GM12878 (cell line): ENCODE measurements around the gene SCUBE2. TPM values are rescaled to one million over a fixed set of nuclear protein-coding genes. Genes with fewer than 3 reads are reported as not detected.

Experiments used
- ATAC-seq: fragments of 200-7000 bp; cut with Tn5 transposase; 3 replicates; pipeline ENCODE4 v1.9.1; 2020; ENCODE audit warnings: mild to moderate bottlenecking, moderate library complexity
- BruUV-seq: library from RNA; stranded (reverse); fragments of 400-500 nt; replicated peaks from 2 replicates; lab custom pipeline; 2021; lab: Mats Ljungman, UMichigan
- CTCF ChIA-PET: fragments of 300-600 bp; sonication (Branson Sonifier 250); formaldehyde crosslinking; extraction: SDS; loops from one replicate; lab custom pipeline; 2021; ENCODE audit warnings: inconsistent platforms; lab: Yijun Ruan, JAX
- POLR2A ChIA-PET: fragments of 350-600 bp; formaldehyde crosslinking; extraction: SDS; loops from one replicate; lab custom pipeline; 2021; ENCODE audit warnings: inconsistent platforms; lab: Charles Lee
- RAD21 ChIA-PET: fragments of 300-600 bp; sonication (Branson Sonifier 250); formaldehyde crosslinking; loops from one replicate; lab custom pipeline; 2023; ENCODE audit warnings: antibody characterized with exemption; ENCODE audit not compliant: unreplicated experiment; lab: Charles Lee
- SMC1A ChIA-PET: fragments of 300-600 bp; sonication (Branson Sonifier 250); formaldehyde crosslinking; loops from one replicate; lab custom pipeline; 2023; ENCODE audit not compliant: unreplicated experiment, uncharacterized antibody; lab: Charles Lee
- DNase-seq: peaks from one replicate; pipeline ENCODE4 v3.0.0-alpha.2; 2011; ENCODE audit warnings: low read depth, low spot score
- FAIRE-seq: peaks from 3 replicates; lab custom pipeline; 2011; peaks lifted over from hg19 to GRCh38; lab: Jason Lieb, UNC
- H2AFZ ChIP-seq: 2 replicates; pipeline ENCODE4 v1.6.0; 2011; ENCODE audit warnings: low read depth, low read length, control low read depth; ENCODE audit not compliant: control insufficient read depth
- H3K27ac ChIP-seq: 2 replicates; pipeline ENCODE4 v1.5.1; 2011; ENCODE audit warnings: control low read depth; ENCODE audit not compliant: control insufficient read depth, insufficient read depth
- H3K27me3 ChIP-seq, 2 experiments: replicated peaks in 1 of 2; 2 replicates each; pipeline versions ENCODE4 v1.6.0 to v1.6.1; 2011; ENCODE audit warnings: low read length in 1 of 2; ENCODE audit not compliant: control insufficient read depth in 2 of 2, insufficient read depth in 2 of 2
- H3K36me3 ChIP-seq, 2 experiments: 2 replicates each; pipeline ENCODE4 v1.5.1; 2011; ENCODE audit warnings: low read length in 1 of 2; ENCODE audit not compliant: control insufficient read depth in 2 of 2, insufficient read depth in 2 of 2
- H3K4me1 ChIP-seq: 2 replicates; pipeline ENCODE4 v1.6.1; 2011; ENCODE audit warnings: mild to moderate bottlenecking, low read length, moderate library complexity, mixed read lengths; ENCODE audit not compliant: control insufficient read depth, insufficient read depth
- H3K4me2 ChIP-seq: 2 replicates; pipeline ENCODE4 v1.6.0; 2011; ENCODE audit warnings: control low read depth; ENCODE audit not compliant: control insufficient read depth, insufficient read depth
- H3K4me3 ChIP-seq: fragments of 200-600 bp; sonication (generic); 2 replicates; pipeline ENCODE4 v1.5.1; 2016
- H3K79me2 ChIP-seq: 2 replicates; pipeline ENCODE4 v1.6.0; 2011; ENCODE audit warnings: low read length; ENCODE audit not compliant: control insufficient read depth, insufficient read depth
- H3K9ac ChIP-seq: 2 replicates; pipeline ENCODE4 v1.8.0; 2011; ENCODE audit warnings: low read length, control low read depth, mixed read lengths; ENCODE audit not compliant: control insufficient read depth, insufficient read depth
- H3K9me3 ChIP-seq: replicated peaks from 3 replicates; pipeline ENCODE4 v1.5.1; 2011; ENCODE audit warnings: mild to moderate bottlenecking, low read length; ENCODE audit not compliant: control insufficient read depth, insufficient read depth
- H4K20me1 ChIP-seq: 2 replicates; pipeline ENCODE4 v1.6.0; 2011; ENCODE audit not compliant: control insufficient read depth, insufficient read depth
- EP300 ChIP-seq, 2 experiments: fragments of 150-350 bp in 1 of 2; IDR thresholded peaks; 2 replicates each; pipeline ENCODE4 v1.6.1; 2011 to 2012; ENCODE audit warnings: low read depth in 2 of 2, low read length in 2 of 2, borderline replicate concordance in 1 of 2, improper control_type of control experiment in 1 of 2, inconsistent platforms in 1 of 2; ENCODE audit not compliant: control insufficient read depth in 1 of 2
- MXI1 ChIP-seq: fragments of 150-350 bp; IDR thresholded peaks from 2 replicates; pipeline ENCODE4 v1.6.1; 2011; ENCODE audit warnings: low read depth, mild to moderate bottlenecking, inconsistent platforms, low read length, improper control_type of control experiment
- NR2C2 ChIP-seq: IDR thresholded peaks from 2 replicates; pipeline ENCODE4 v1.6.1; 2011; ENCODE audit warnings: borderline replicate concordance, low read depth; ENCODE audit not compliant: control insufficient read depth, insufficient read length
- POLR2A ChIP-seq: IDR thresholded peaks from 2 replicates; pipeline ENCODE4 v1.6.1; 2011; ENCODE audit warnings: low read depth, mild to moderate bottlenecking, low read length
- SPI1 ChIP-seq: IDR thresholded peaks from 2 replicates; pipeline ENCODE4 v1.6.1; 2011; ENCODE audit warnings: low read depth, mild to moderate bottlenecking, low read length, moderate library complexity, borderline replicate concordance; ENCODE audit not compliant: insufficient read depth
- SUZ12 ChIP-seq: fragments of 200-600 bp; sonication (generic); IDR thresholded peaks from one replicate; pipeline ENCODE4 v1.6.1; 2018; ENCODE audit warnings: antibody characterized with exemption, mild to moderate bottlenecking; ENCODE audit not compliant: unreplicated experiment
- TAF1 ChIP-seq: IDR thresholded peaks from 2 replicates; pipeline ENCODE4 v1.6.1; 2011; ENCODE audit warnings: mild to moderate bottlenecking, low read depth, low read length, borderline replicate concordance
- ZNF384 ChIP-seq: IDR thresholded peaks from 2 replicates; pipeline ENCODE4 v1.6.1; 2012; ENCODE audit warnings: low read depth, mild to moderate bottlenecking, low read length, improper control_type of control experiment, borderline replicate concordance
- WGBS: methylation state at CpG from one replicate; pipeline ENCODE4 v1.1.6; 2016; ENCODE audit warnings: low lambda C conversion rate; ENCODE audit not compliant: insufficient replicate concordance, insufficient coverage; ENCODE audit errors: missing lambda C conversion rate; 5-methylcytosine and 5-hydroxymethylcytosine counted together
- in situ Hi-C: fragments of 300-500 bp; cut with MboI; formaldehyde crosslinking; loops from 9 replicates; pipeline ENCODE4 v1.14.3; 2018; ENCODE audit warnings: mixed read lengths
- intact Hi-C: fragments of 100-400 bp; cut with micrococcal nuclease; formaldehyde crosslinking; loops from one replicate; pipeline ENCODE4 v1.14.2; 2022; ENCODE audit not compliant: unreplicated experiment
- polyA plus RNA-seq, 11 experiments: library from polyadenylated mRNA; depleted of rRNA in 4 of 11; unstranded in 6 of 11; stranded (reverse) in 5 of 11; fragments of >200 nt; fragmentation: Nextera tagmentation in 4 of 11; fragmentation: Illumina TruSeq in 1 of 11; extraction: Ambion mirVana in 4 of 11; extraction: Trizol in 1 of 11; gene quantifications; 1 replicate in 1 of 11; 2 replicates in 10 of 11; pipeline versions ENCODE4 v1.2.1 to v1.2.3, GENCODE V29; 2011 to 2016; ENCODE audit warnings: inconsistent platforms in 2 of 11, missing spikeins in 2 of 11, low read depth in 1 of 11
- total RNA-seq, 4 experiments: library from RNA; depleted of rRNA in 3 of 4; stranded (reverse); fragments of >200 nt in 3 of 4; fragmentation: Illumina TruSeq in 1 of 4; extraction: Trizol in 1 of 4; gene quantifications; 2 replicates each; pipeline versions ENCODE4 v1.2.1 to v1.2.3, GENCODE V29; 2013 to 2021
- TF ChIP-seq, protein P1 (sequence below), 3 experiments: IDR thresholded peaks in 2 of 3; conservative IDR thresholded peaks in 1 of 3; 2 replicates each; pipeline ENCODE4 v1.5.1; 2011; ENCODE audit warnings: low read depth in 3 of 3, low read length in 3 of 3, mild to moderate bottlenecking in 3 of 3, control low read depth in 2 of 3, moderate library complexity in 2 of 3, inconsistent platforms in 1 of 3, mixed read lengths in 1 of 3; ENCODE audit not compliant: control insufficient read depth in 2 of 3, insufficient read depth in 1 of 3; ENCODE audit errors: extremely low read depth in 1 of 3

SCUBE2 gene
- total and polyA plus RNA-seq, 10 of the 15 experiments (the other 5 are each of a cell fraction or from before 2014, with no cell fraction given) = 0.12 to 0.56 (median 0.31) TPM; not detected in 2

- no peak for ATAC-seq
- H3K9me3 ChIP-seq = no peaks in the 10 kb centered on the region
- no peak overlapping the region for H3K9ac ChIP-seq
- 40% methylated on average over 5 of the region's 5 CpGs for WGBS
- H3K4me3 ChIP-seq = no peak overlapping the region
- no peaks in the 10 kb centered on the region; the same call in none of the 2 replicates for H3K4me1 ChIP-seq
- intact Hi-C loops = loop anchor here (5.0 to 10.0 kb wide), 2 partner anchors 77 to 490 kb away; partner anchors contain the start of gene SCUBE2
- H3K79me2 ChIP-seq = no peaks in the 10 kb centered on the region
- H2AFZ ChIP-seq = no peak overlapping the region
- BruUV-seq = no TSS peak
- POLR2A ChIA-PET = no interaction called here
- CTCF ChIA-PET = interaction anchor here (1.0 to 10.2 kb wide), 8 partner anchors 12 to 489 kb away, joined by 3 to 323 read pairs (median 40); no protein-coding TSS in a partner anchor
- H3K27me3 ChIP-seq = no peaks in the 10 kb centered on the region
- H4K20me1 ChIP-seq = no peaks in the 10 kb centered on the region
- DNase-seq = no peak
- RAD21 ChIA-PET = interaction anchor here (0.9 to 5.0 kb wide), 4 partner anchors 43 to 120 kb away, joined by 3 to 106 read pairs (median 25); no protein-coding TSS in a partner anchor
- no peaks in the 10 kb centered on the region for H3K36me3 ChIP-seq
- no peak for FAIRE-seq
- TF ChIP-seq POLR2A (no peak), SPI1 (peak; percentile 59; the same call in 1 of the 2 replicates)
- TF ChIP-seq, all 136 proteins: peak for 1
- SMC1A ChIA-PET = interaction anchor here (0.6 to 4.9 kb wide), 9 partner anchors 11 to 122 kb away, joined by 3 to 95 read pairs (median 5); no protein-coding TSS in a partner anchor
- in situ Hi-C loops = loop anchor here (5.0 kb wide), 1 partner anchor 120 kb away; no protein-coding TSS in a partner anchor
- Histone ChIP-seq H3K4me2 (no peak overlapping the region), H3K27ac (no peak overlapping the region)
These were observed 73.6 kb downstream of the SCUBE2 start for GRCh38 chr11:9017773-9018172.

GRCh38 chr11:9016916-9017642 is 74.3 kb downstream of the SCUBE2 start:
- Histone ChIP-seq H4K20me1 (no peaks in the 10 kb centered on the region), H3K27me3 (no peaks in the 10 kb centered on the region), H3K4me1 (no peaks in the 10 kb centered on the region; the same call in none of the 2 replicates), H3K79me2 (no peaks in the 10 kb centered on the region), H3K4me3 (no peak overlapping the region), H3K36me3 (no peaks in the 10 kb centered on the region), H3K27ac (no peak overlapping the region), H3K4me2 (no peak overlapping the region), H3K9me3 (no peaks in the 10 kb centered on the region), H2AFZ (no peak overlapping the region), H3K9ac (no peak overlapping the region)
- DNase-seq (no peak), FAIRE-seq (no peak), ATAC-seq (no peak)
- intact Hi-C loops (loop anchor here (5.0 to 10.0 kb wide), 2 partner anchors 78 to 490 kb away; partner anchors contain the start of gene SCUBE2), in situ Hi-C loops (loop anchor here (5.0 kb wide), 1 partner anchor 120 kb away; no protein-coding TSS in a partner anchor)
- 62% methylated on average over 6 of the region's 6 CpGs for WGBS
- TF ChIP-seq, protein P1, sequence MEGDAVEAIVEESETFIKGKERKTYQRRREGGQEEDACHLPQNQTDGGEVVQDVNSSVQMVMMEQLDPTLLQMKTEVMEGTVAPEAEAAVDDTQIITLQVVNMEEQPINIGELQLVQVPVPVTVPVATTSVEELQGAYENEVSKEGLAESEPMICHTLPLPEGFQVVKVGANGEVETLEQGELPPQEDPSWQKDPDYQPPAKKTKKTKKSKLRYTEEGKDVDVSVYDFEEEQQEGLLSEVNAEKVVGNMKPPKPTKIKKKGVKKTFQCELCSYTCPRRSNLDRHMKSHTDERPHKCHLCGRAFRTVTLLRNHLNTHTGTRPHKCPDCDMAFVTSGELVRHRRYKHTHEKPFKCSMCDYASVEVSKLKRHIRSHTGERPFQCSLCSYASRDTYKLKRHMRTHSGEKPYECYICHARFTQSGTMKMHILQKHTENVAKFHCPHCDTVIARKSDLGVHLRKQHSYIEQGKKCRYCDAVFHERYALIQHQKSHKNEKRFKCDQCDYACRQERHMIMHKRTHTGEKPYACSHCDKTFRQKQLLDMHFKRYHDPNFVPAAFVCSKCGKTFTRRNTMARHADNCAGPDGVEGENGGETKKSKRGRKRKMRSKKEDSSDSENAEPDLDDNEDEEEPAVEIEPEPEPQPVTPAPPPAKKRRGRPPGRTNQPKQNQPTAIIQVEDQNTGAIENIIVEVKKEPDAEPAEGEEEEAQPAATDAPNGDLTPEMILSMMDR (IDR thresholded peaks at IDR 0.05 in 2 of 3, conservative IDR thresholded peaks at IDR 0.05 in 1 of 3; ENCODE audit: control insufficient read depth in 2 of 3, extremely low read depth in 1 of 3, insufficient read depth in 1 of 3, low read depth in 3 of 3, low read length in 3 of 3) = no peak
- TF ChIP-seq MXI1 (no peak), ZNF384 (no peak), SUZ12 (no peak), EP300 (IDR thresholded peaks at IDR 0.05; ENCODE audit: borderline replicate concordance in 1 of 2, control insufficient read depth in 1 of 2, low read depth in 2 of 2, low read length in 2 of 2) (no peak), TAF1 (no peak), NR2C2 (no peak)
- no TSS peak for BruUV-seq
- ChIA-PET RAD21 (interaction anchor here (0.7 to 5.0 kb wide), 10 partner anchors 35 to 489 kb away, joined by 3 to 106 read pairs (median 3); no protein-coding TSS in a partner anchor), POLR2A (no interaction called here), CTCF (interaction anchor here (0.6 to 10.2 kb wide), 15 partner anchors 13 to 490 kb away, joined by 3 to 323 read pairs (median 4); no protein-coding TSS in a partner anchor), SMC1A (interaction anchor here (0.8 to 4.9 kb wide), 16 partner anchors 8 to 123 kb away, joined by 3 to 95 read pairs (median 6); no protein-coding TSS in a partner anchor)
